Thoracic aorta (tissue), 2 donors: Measurements from ENCODE around the gene ZDHHC11B. TPM values are rescaled to one million over a fixed set of nuclear protein-coding genes. Genes with fewer than 3 reads are reported as not detected.

Experiments
- ATAC-seq: fragments of 150-250 bp; one replicate; pipeline ENCODE4 v1.8.0; 2017; ENCODE audit warnings: low read depth; ENCODE audit not compliant: insufficient number of reproducible peaks, low FRiP score
- DNase-seq: peaks from one replicate; pipeline ENCODE4 v3.0.0-alpha.2; 2020; ENCODE audit warnings: low spot score
- H3K27ac ChIP-seq, 2 donors: fragments of 200-600 bp; sonication (generic); 1 replicate in 1 of 2; 2 replicates in 1 of 2; pipeline ENCODE4 v1.5.1; 2016; ENCODE audit warnings: mild to moderate bottlenecking in 2 of 2, moderate library complexity in 2 of 2
- H3K27me3 ChIP-seq: fragments of 200-600 bp; sonication (generic); replicated peaks from 2 replicates; pipeline ENCODE4 v1.6.0; 2016; ENCODE audit warnings: mild to moderate bottlenecking; ENCODE audit not compliant: insufficient read depth
- H3K36me3 ChIP-seq: fragments of 200-600 bp; sonication (generic); one replicate; pipeline ENCODE4 v1.5.1; 2016
- H3K4me1 ChIP-seq, 2 donors: fragments of 200-600 bp; sonication (generic); 1 replicate in 1 of 2; 2 replicates in 1 of 2; pipeline versions ENCODE4 v1.5.1 to v1.6.0; 2016; ENCODE audit warnings: low read depth in 2 of 2, mild to moderate bottlenecking in 1 of 2; ENCODE audit not compliant: control insufficient read depth in 1 of 2
- H3K4me3 ChIP-seq: fragments of 200-600 bp; sonication (generic); 2 replicates; pipeline ENCODE4 v1.5.1; 2016; ENCODE audit warnings: mild to moderate bottlenecking
- H3K9me3 ChIP-seq: fragments of 200-600 bp; sonication (generic); 2 replicates; pipeline ENCODE4 v1.5.1; 2016
- total RNA-seq, 2 donors: library from RNA; depleted of rRNA; stranded (reverse); fragments of >200 nt; gene quantifications; one replicate each; pipeline versions ENCODE4 v1.1.0 to v1.2.3, GENCODE V29; 2016
- TF ChIP-seq, protein P1 (sequence below): fragments of 200-600 bp; sonication (generic); IDR thresholded peaks from one replicate; pipeline ENCODE4 v1.5.1; 2019; ENCODE audit warnings: antibody characterized with exemption

Gene ZDHHC11B
- total RNA-seq, 2 donors from 2014 or later = 1.8 to 8.7 TPM

DNA sequence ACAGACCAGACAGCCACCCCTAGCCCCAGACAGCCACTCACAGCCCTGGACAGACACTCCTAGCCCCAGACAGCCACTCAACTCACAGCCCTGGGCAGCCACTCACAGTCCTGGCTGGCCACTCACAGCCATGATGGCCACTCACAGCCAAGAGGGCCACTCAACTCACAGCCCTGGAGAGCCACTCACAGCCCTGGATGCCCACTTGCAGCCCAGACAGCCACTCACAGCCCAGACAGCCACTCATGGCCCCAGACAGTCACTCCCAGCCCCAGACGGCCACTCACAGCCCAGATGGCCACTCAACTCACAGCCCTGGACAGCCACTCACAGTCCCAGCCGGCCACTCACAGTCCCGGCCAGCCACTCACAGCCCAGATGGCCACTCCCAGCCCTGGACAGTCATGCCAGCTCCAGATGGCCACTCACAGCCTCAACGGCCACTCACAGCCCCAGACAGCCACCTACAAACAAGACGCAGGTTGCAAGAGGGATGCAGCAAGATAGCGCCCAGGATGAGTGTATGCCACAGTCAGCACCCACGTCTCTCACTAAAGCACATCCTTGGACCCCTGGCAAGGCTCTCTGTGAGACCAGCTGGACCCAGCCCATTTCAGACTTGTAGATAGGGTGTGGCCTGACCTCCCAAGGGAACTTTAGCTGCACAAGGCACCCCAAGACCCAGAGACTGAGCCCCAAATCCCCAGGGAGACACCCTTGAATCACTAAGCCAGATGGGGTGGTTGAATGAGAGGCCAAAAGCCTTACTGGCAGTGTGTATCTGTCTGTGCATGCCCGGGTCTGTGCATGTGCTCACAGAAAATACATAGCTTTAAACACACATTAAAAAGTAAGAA is 22.4 kb downstream of the ZDHHC11B start:
- no peak for DNase-seq
- no peaks in the 10 kb centered on the region for H3K4me1 ChIP-seq
- no peak for ATAC-seq
- no peak overlapping the region for H3K4me3 ChIP-seq
- no peaks in the 10 kb centered on the region for H3K36me3 ChIP-seq
- H3K9me3 ChIP-seq = no peaks in the 10 kb centered on the region
- TF ChIP-seq, protein P1, sequence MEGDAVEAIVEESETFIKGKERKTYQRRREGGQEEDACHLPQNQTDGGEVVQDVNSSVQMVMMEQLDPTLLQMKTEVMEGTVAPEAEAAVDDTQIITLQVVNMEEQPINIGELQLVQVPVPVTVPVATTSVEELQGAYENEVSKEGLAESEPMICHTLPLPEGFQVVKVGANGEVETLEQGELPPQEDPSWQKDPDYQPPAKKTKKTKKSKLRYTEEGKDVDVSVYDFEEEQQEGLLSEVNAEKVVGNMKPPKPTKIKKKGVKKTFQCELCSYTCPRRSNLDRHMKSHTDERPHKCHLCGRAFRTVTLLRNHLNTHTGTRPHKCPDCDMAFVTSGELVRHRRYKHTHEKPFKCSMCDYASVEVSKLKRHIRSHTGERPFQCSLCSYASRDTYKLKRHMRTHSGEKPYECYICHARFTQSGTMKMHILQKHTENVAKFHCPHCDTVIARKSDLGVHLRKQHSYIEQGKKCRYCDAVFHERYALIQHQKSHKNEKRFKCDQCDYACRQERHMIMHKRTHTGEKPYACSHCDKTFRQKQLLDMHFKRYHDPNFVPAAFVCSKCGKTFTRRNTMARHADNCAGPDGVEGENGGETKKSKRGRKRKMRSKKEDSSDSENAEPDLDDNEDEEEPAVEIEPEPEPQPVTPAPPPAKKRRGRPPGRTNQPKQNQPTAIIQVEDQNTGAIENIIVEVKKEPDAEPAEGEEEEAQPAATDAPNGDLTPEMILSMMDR = no peak
- no peaks in the 10 kb centered on the region for H3K27me3 ChIP-seq
- no peak overlapping the region for H3K27ac ChIP-seq

DNA sequence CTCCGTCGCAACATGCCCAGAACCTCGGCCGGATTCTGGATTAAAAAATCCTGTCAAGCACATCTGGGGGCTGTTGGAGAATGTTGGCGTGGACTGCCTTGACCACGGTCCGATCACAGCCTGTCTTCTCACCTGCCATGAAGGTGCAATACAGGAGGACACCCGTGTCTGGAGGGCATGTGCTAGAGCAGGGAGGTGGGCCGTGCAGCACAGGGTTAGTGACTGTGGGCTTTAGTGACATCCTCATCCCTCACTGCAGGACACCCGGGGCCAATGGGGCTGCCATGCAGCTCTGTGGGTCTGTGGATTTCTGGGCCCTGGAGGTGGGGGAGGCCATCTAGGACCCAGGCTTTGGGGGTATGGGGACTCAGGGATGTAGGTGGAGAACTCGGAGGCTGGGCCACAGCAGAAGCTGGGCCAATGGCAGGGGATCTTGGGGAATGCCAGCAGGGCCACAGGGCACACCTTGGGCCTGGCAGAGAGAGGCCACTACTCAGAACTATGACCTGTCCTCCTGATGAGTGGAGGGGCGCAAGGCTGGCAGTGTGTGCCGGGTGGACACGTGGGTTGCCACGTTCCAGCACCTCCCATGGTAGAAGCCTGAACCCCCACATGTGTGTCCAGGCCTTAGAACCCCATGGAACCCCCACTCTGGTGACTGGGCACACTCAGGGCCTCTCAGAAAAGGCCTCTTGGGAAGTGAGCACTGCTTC is 23.3 kb downstream of the ZDHHC11B start:
- Histone ChIP-seq H3K4me3 (no peak overlapping the region), H3K4me1 (no peaks in the 10 kb centered on the region), H3K27ac (no peak overlapping the region), H3K9me3 (no peaks in the 10 kb centered on the region), H3K36me3 (no peaks in the 10 kb centered on the region), H3K27me3 (no peaks in the 10 kb centered on the region)
- ATAC-seq = no peak
- TF ChIP-seq, protein P1 = no peak
- DNase-seq = no peak

DNA sequence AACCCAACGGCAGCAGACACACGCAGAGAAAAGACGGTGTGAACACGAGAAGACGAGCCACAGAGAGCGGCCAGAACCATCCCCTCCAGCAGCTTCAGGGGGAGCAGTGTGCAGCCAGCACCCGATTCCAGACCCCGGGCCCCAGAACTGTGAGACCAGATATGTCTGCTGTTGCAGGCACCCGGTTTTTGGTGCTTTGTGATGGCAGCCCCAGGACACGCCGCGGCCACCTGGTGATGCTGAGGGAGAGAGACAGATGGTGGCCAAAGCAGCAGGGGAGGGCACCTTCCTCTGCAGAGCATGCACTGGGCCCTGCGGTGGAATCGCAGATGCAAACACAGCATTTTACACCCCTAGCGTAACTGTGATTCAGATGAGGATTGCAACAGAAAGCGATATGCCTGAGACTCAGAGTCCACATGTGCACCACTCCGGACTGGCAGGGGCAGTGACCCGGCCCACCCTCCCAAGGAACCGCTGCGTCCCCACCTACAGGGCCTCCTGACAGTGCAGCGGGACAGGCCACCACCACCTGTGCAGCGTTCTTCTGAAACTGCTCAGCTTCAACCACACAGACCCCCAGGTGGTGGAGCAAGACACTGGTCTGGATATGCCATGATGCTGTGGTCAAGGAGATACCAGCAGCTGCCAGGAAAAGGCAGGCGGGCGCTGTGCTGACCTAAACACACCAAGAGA is 24.0 kb downstream of the ZDHHC11B start:
- Histone ChIP-seq H3K36me3 (no peaks in the 10 kb centered on the region), H3K4me3 (no peak overlapping the region), H3K27me3 (no peaks in the 10 kb centered on the region), H3K27ac (no peak overlapping the region), H3K9me3 (no peaks in the 10 kb centered on the region), H3K4me1 (no peaks in the 10 kb centered on the region)
- DNase-seq (no peak), ATAC-seq (no peak)
- TF ChIP-seq, protein P1 = no peak

DNA sequence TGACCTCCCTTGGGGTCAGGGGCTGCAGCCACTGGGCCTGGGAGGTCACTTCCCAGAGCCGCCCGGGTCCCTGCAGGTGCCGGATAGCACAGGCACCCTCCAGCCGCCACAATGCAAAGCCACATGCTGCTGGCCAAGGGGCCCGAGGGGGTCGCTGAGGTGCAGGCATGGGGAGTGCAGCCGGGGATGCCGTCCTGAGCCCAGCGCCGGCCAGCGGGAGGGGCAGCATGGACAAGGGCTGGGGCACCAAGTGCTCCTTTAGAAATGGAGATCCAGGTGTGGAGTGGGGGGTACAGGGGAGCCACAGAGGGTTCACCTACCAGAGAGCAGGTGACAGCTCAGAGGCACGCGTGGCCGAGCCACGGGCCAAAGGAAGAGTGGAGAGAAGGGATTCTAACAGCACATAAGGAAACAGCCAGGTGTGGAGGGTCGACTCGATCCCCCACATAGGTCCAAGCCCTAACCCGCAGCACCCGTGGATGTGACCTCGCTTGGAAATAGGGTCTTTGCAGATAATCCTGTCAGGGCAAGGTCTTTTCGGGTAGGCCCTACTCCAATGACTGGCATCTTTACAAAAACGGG is 24.7 kb downstream of the ZDHHC11B start:
- no peak overlapping the region for H3K4me3 ChIP-seq
- no peaks in the 10 kb centered on the region for H3K4me1 ChIP-seq
- no peak overlapping the region for H3K27ac ChIP-seq
- TF ChIP-seq, protein P1 = no peak
- no peaks in the 10 kb centered on the region for H3K9me3 ChIP-seq
- H3K27me3 ChIP-seq = no peaks in the 10 kb centered on the region
- no peaks in the 10 kb centered on the region for H3K36me3 ChIP-seq
- no peak for ATAC-seq
- no peak for DNase-seq
